Chondrocyte (in vitro differentiated cells): ENCODE measurements around the gene DSCAM. TPM values are rescaled to one million over a fixed set of nuclear protein-coding genes. Genes with fewer than 3 reads are reported as not detected.

Source experiments
- DNase-seq: peaks from one replicate; pipeline ENCODE4 v3.0.0; 2021; ENCODE audit warnings: mixed read lengths, low spot score
- H3K27ac Mint-ChIP-seq: one replicate; pipeline ENCODE4 v1.8.0; 2021; ENCODE audit warnings: mild to moderate bottlenecking, moderate library complexity, mixed read lengths; ENCODE audit not compliant: unreplicated experiment
- H3K27me3 Mint-ChIP-seq: 2 replicates; pipeline ENCODE4 v1.8.0; 2021; ENCODE audit warnings: low read depth, mixed read lengths
- H3K36me3 Mint-ChIP-seq: 2 replicates; pipeline ENCODE4 v1.8.0; 2021; ENCODE audit warnings: low read depth, mixed read lengths
- H3K4me1 Mint-ChIP-seq: 2 replicates; pipeline ENCODE4 v1.8.0; 2021; ENCODE audit warnings: low read depth, mild to moderate bottlenecking, mixed read lengths
- H3K4me3 Mint-ChIP-seq: one replicate; pipeline ENCODE4 v1.8.0; 2021; ENCODE audit warnings: mild to moderate bottlenecking, moderate library complexity, mixed read lengths; ENCODE audit not compliant: unreplicated experiment
- H3K9me3 Mint-ChIP-seq: 2 replicates; pipeline ENCODE4 v1.8.0; 2021; ENCODE audit warnings: low read depth, mixed read lengths
- total RNA-seq: library from RNA; stranded (reverse); gene quantifications from 3 replicates; pipeline ENCODE4 v1.2.1, GENCODE V29; 2021
- TF ChIP-seq, protein P1 (sequence below): fragments of 200-600 bp; sonication (generic); IDR thresholded peaks from 2 replicates; pipeline ENCODE4 v1.5.0; 2021; ENCODE audit warnings: antibody characterized with exemption, mild to moderate bottlenecking, moderate library complexity

The DSCAM gene
- total RNA-seq, 1 donor from 2014 or later: not detected

GRCh38 chr21:40797410-40797809 is 49.5 kb downstream of the DSCAM start:
- no peak for DNase-seq
- H3K4me3 Mint-ChIP-seq: no peak overlapping the region
- TF ChIP-seq, protein P1, sequence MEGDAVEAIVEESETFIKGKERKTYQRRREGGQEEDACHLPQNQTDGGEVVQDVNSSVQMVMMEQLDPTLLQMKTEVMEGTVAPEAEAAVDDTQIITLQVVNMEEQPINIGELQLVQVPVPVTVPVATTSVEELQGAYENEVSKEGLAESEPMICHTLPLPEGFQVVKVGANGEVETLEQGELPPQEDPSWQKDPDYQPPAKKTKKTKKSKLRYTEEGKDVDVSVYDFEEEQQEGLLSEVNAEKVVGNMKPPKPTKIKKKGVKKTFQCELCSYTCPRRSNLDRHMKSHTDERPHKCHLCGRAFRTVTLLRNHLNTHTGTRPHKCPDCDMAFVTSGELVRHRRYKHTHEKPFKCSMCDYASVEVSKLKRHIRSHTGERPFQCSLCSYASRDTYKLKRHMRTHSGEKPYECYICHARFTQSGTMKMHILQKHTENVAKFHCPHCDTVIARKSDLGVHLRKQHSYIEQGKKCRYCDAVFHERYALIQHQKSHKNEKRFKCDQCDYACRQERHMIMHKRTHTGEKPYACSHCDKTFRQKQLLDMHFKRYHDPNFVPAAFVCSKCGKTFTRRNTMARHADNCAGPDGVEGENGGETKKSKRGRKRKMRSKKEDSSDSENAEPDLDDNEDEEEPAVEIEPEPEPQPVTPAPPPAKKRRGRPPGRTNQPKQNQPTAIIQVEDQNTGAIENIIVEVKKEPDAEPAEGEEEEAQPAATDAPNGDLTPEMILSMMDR: no peak
- H3K36me3 Mint-ChIP-seq: no peaks in the 10 kb centered on the region
- H3K4me1 Mint-ChIP-seq: no peaks in the 10 kb centered on the region
- H3K27me3 Mint-ChIP-seq: no peaks in the 10 kb centered on the region
- H3K27ac Mint-ChIP-seq: no peak overlapping the region
- H3K9me3 Mint-ChIP-seq: peaks cover 50% of the 10 kb centered on the region

- TF ChIP-seq, protein P1: no peak
- Mint-ChIP-seq H3K4me1 (no peaks in the 10 kb centered on the region), H3K27me3 (no peaks in the 10 kb centered on the region), H3K27ac (no peak overlapping the region), H3K9me3 (peaks cover 46% of the 10 kb centered on the region), H3K4me3 (no peak overlapping the region), H3K36me3 (no peaks in the 10 kb centered on the region)
- no peak for DNase-seq
Measured at GRCh38 chr21:40796464-40796863, 50.5 kb downstream of the DSCAM start.

DNA sequence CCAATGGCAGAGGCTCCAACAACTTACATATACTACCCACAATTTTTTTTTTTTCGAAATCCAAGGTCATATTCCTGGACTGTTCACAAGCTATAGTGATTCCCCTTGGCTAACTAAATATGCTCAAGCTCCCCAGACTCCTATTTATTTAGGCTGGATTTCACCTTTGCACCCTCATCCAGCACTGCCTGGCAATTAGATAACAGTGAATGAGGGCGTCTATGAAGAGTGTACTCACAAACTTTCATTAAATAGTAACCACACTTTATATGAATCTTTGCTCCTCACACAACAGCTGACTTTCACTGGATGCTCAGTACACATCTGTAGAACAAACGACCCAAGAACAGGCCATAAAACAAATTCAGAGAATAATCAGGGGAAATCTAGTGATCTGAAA is 51.6 kb downstream of the DSCAM start:
- Mint-ChIP-seq H3K9me3 (peaks cover 46% of the 10 kb centered on the region), H3K4me3 (no peak overlapping the region), H3K27ac (no peak overlapping the region), H3K4me1 (no peaks in the 10 kb centered on the region), H3K27me3 (no peaks in the 10 kb centered on the region), H3K36me3 (no peaks in the 10 kb centered on the region)
- no peak for DNase-seq
- TF ChIP-seq, protein P1: no peak

DNA sequence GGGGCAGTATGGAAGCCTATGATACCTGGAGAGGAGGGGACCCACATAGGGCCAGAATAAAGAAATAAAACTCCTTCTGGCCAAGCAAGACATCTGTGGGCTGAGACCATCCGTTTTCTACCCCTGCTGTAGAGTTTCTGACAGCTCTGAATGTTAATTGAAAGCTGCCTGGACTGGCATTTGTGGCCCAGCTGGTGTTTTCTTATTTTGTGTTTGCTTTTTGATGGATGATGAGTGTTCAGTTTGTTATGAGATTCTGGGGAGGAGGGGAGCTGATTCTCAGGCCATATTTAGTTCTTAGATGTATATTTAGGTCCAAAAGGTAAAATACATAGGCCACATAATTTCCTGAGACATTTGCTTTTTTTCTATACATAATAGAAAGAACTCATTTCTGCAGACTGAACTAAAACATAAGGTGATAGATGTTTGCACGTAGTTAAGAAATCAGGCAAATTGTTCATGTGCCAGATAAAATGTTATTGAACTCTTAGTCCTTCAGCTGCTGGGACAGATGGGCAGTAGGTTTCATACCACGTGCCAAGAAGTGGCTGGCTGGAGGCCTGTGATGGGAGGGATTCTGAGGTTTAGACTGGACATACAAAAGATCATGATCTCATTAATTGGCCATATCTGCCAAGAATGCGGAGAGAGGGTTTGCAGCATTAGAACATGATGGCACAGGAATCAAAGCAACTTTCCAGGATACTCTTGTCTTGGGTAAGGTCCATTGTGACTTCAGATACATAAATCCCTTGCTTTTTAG is 54.1 kb downstream of the DSCAM start:
- TF ChIP-seq, protein P1: no peak
- H3K4me3 Mint-ChIP-seq: no peak overlapping the region
- no peak overlapping the region for H3K27ac Mint-ChIP-seq
- no peaks in the 10 kb centered on the region for H3K36me3 Mint-ChIP-seq
- no peaks in the 10 kb centered on the region for H3K27me3 Mint-ChIP-seq
- H3K9me3 Mint-ChIP-seq: peaks cover 28% of the 10 kb centered on the region
- no peak for DNase-seq
- no peaks in the 10 kb centered on the region for H3K4me1 Mint-ChIP-seq

GRCh38 chr21:40788635-40789034 is 58.3 kb downstream of the DSCAM start:
- Mint-ChIP-seq H3K4me3 (no peak overlapping the region), H3K36me3 (no peaks in the 10 kb centered on the region), H3K27me3 (no peaks in the 10 kb centered on the region), H3K9me3 (peaks cover 6% of the 10 kb centered on the region), H3K4me1 (no peaks in the 10 kb centered on the region), H3K27ac (no peak overlapping the region)
- no peak for DNase-seq
- TF ChIP-seq, protein P1: no peak
